Endothelial cell of umbilical vein (primary cell): ENCODE results near the gene PGLYRP4. TPM values are rescaled to one million over a fixed set of nuclear protein-coding genes. Genes with fewer than 3 reads are reported as not detected.

Source experiments
- BruUV-seq: library from RNA; stranded (reverse); fragments of 400-500 nt; replicated peaks from 2 replicates; lab custom pipeline; 2021; lab: Mats Ljungman, UMichigan
- CTCF ChIA-PET: fragments of 300-600, 350-600 bp; sonication (Branson Sonifier 250); formaldehyde crosslinking; loops from one replicate; lab custom pipeline; 2021; ENCODE audit warnings: antibody characterized with exemption, inconsistent platforms; lab: Charles Lee
- POLR2A ChIA-PET: fragments of 300-600, 350-600 bp; sonication (Branson Sonifier 250); formaldehyde crosslinking; loops from one replicate; lab custom pipeline; 2021; ENCODE audit warnings: antibody characterized with exemption, inconsistent platforms; lab: Charles Lee
- DNase-seq: peaks from one replicate; pipeline ENCODE4 v3.0.0-alpha.2; 2011; ENCODE audit warnings: low read depth, low spot score
- FAIRE-seq: peaks from 2 replicates; lab custom pipeline; 2011; peaks lifted over from hg19 to GRCh38; lab: Jason Lieb, UNC
- H2AFZ ChIP-seq: 2 replicates; pipeline ENCODE4 v1.6.0; 2012; ENCODE audit warnings: low read depth, low read length, control low read depth, inconsistent platforms
- H3K27ac ChIP-seq: 2 replicates; pipeline ENCODE4 v1.5.1; 2011; ENCODE audit warnings: low read depth, mild to moderate bottlenecking, control low read depth, low read length, moderate library complexity; ENCODE audit not compliant: insufficient read depth
- H3K27me3 ChIP-seq, 2 experiments: 2 replicates each; pipeline versions ENCODE4 v1.6.0 to v1.6.1; 2011; ENCODE audit warnings: low read length in 2 of 2, mixed read lengths in 1 of 2; ENCODE audit not compliant: control insufficient read depth in 2 of 2, insufficient read depth in 2 of 2
- H3K36me3 ChIP-seq, 2 experiments: 2 replicates in 1 of 2; 3 replicates in 1 of 2; pipeline ENCODE4 v1.5.1; 2011; ENCODE audit warnings: low read length in 2 of 2, mild to moderate bottlenecking in 1 of 2, moderate library complexity in 1 of 2; ENCODE audit not compliant: control insufficient read depth in 2 of 2, insufficient read depth in 2 of 2; ENCODE audit errors: extremely low read depth in 1 of 2
- H3K4me1 ChIP-seq: 3 replicates; pipeline ENCODE4 v1.5.1; 2011; ENCODE audit warnings: mild to moderate bottlenecking, low read length; ENCODE audit not compliant: control insufficient read depth, insufficient read depth; ENCODE audit errors: extremely low read depth
- H3K4me2 ChIP-seq: 2 replicates; pipeline ENCODE4 v1.6.1; 2011; ENCODE audit warnings: low read length, control low read depth, mixed read lengths; ENCODE audit not compliant: insufficient read depth
- H3K4me3 ChIP-seq, 3 experiments: fragments of 200-600 bp in 1 of 3; sonication (generic), shearing (Covaris generic) in 1 of 3; replicated peaks in 1 of 3; 2 replicates each; pipeline ENCODE4 v1.5.1; 2011 to 2016; ENCODE audit warnings: control low read depth in 3 of 3, low read length in 3 of 3, mild to moderate bottlenecking in 2 of 3, inconsistent platforms in 1 of 3, low read depth in 1 of 3, moderate library complexity in 1 of 3; ENCODE audit not compliant: insufficient read depth in 1 of 3
- H3K79me2 ChIP-seq: 2 replicates; pipeline ENCODE4 v1.6.0; 2012; ENCODE audit warnings: low read length, inconsistent platforms; ENCODE audit not compliant: control insufficient read depth, insufficient read depth
- H3K9ac ChIP-seq: replicated peaks from 2 replicates; pipeline ENCODE3; 2011; ENCODE audit warnings: low read length, control low read depth; ENCODE audit not compliant: insufficient read depth; ENCODE audit errors: extremely low read depth
- H3K9me1 ChIP-seq: replicated peaks from 3 replicates; pipeline ENCODE4 v1.6.0; 2011; ENCODE audit warnings: mild to moderate bottlenecking, low read length; ENCODE audit not compliant: control insufficient read depth, insufficient read depth; ENCODE audit errors: extremely low read depth
- H3K9me3 ChIP-seq: replicated peaks from 2 replicates; pipeline ENCODE4 v1.5.1; 2012; ENCODE audit warnings: low read length, inconsistent platforms; ENCODE audit not compliant: control insufficient read depth, insufficient read depth
- H4K20me1 ChIP-seq: replicated peaks from 2 replicates; pipeline ENCODE3; 2011; ENCODE audit warnings: mild to moderate bottlenecking, low read length; ENCODE audit not compliant: control insufficient read depth, insufficient read depth; ENCODE audit errors: extremely low read depth
- CTCF ChIP-seq, 2 donors: IDR thresholded peaks; 1 replicate in 1 of 2; 2 replicates in 1 of 2; pipeline ENCODE4 v1.5.1; 2011; ENCODE audit warnings: low read length in 2 of 2, mild to moderate bottlenecking in 2 of 2, moderate library complexity in 2 of 2, control low read depth in 1 of 2, inconsistent platforms in 1 of 2, low read depth in 1 of 2; ENCODE audit not compliant: insufficient read depth in 1 of 2; ENCODE audit errors: extremely low read depth in 1 of 2
- EZH2 ChIP-seq: IDR thresholded peaks from 2 replicates; pipeline ENCODE4 v1.6.1; 2012; ENCODE audit warnings: borderline replicate concordance, low read depth, mild to moderate bottlenecking, moderate library complexity, low read length, inconsistent platforms; ENCODE audit not compliant: severe bottlenecking
- FOS ChIP-seq: IDR thresholded peaks from 2 replicates; pipeline ENCODE4 v1.6.1; 2011; ENCODE audit warnings: mild to moderate bottlenecking, low read length, moderate library complexity, borderline replicate concordance; ENCODE audit not compliant: insufficient read depth
- GATA2 ChIP-seq: IDR thresholded peaks from 2 replicates; pipeline ENCODE4 v1.7.0; 2011; ENCODE audit warnings: low read depth, mild to moderate bottlenecking, moderate library complexity, mixed read lengths, low read length; ENCODE audit not compliant: insufficient read length, insufficient read depth
- JUN ChIP-seq: IDR thresholded peaks from 2 replicates; pipeline ENCODE4 v1.6.1; 2011; ENCODE audit warnings: borderline replicate concordance, low read depth; ENCODE audit not compliant: insufficient read length, insufficient read depth
- MAX ChIP-seq: IDR thresholded peaks from 2 replicates; pipeline ENCODE4 v1.6.1; 2011; ENCODE audit not compliant: insufficient read depth, insufficient read length
- MYC ChIP-seq: IDR thresholded peaks from one replicate; pipeline ENCODE4 v1.6.1; 2011; ENCODE audit warnings: mild to moderate bottlenecking, low read depth, low read length
- POLR2A ChIP-seq: IDR thresholded peaks from 2 replicates; pipeline ENCODE4 v1.6.1; 2012; ENCODE audit warnings: low read depth, mild to moderate bottlenecking, control low read depth, low read length
- POLR2AphosphoS5 ChIP-seq: IDR thresholded peaks from 2 replicates; pipeline ENCODE4 v1.6.1; 2012; ENCODE audit warnings: low read depth, mild to moderate bottlenecking, control low read depth, low read length, moderate library complexity; ENCODE audit not compliant: insufficient read depth
- dilution Hi-C: fragments of 300-500 bp; cut with MboI; formaldehyde crosslinking; loops from one replicate; pipeline ENCODE4 v1.15.0; 2019; ENCODE audit warnings: low sequenced_read_pairs; ENCODE audit not compliant: extremely low pct_ligation_motif_present
- intact Hi-C: fragments of 100-400 bp; cut with micrococcal nuclease; formaldehyde crosslinking; loops from one replicate; pipeline ENCODE4 v1.10.0; 2022
- polyA plus RNA-seq, 4 experiments: library from polyadenylated mRNA; depleted of rRNA in 3 of 4; stranded (reverse) in 3 of 4; unstranded in 1 of 4; fragments of >200 nt; gene quantifications; 2 replicates each; pipeline versions ENCODE4 v1.2.1 to v1.2.3, GENCODE V29; 2011 to 2012; ENCODE audit warnings: missing spikeins in 1 of 4
- total RNA-seq: library from RNA; stranded (reverse); gene quantifications from 2 replicates; pipeline ENCODE4 v1.2.3, GENCODE V29; 2021

Gene PGLYRP4
- total and polyA plus RNA-seq, 2 donors (not counting 3 experiments of a cell fraction or from before 2014, with no cell fraction given): not detected

- dilution Hi-C loops (no loop called here), intact Hi-C loops (no loop called here)
- TF ChIP-seq CTCF (IDR thresholded peaks at IDR 0.05; ENCODE audit: extremely low read depth in 1 of 2, insufficient read depth in 1 of 2, low read depth in 1 of 2, low read length in 2 of 2) (no peak), FOS (no peak), MAX (no peak), GATA2 (no peak), JUN (no peak), MYC (no peak), POLR2AphosphoS5 (no peak), EZH2 (no peak), POLR2A (no peak)
- CTCF ChIA-PET: no interaction called here
- Histone ChIP-seq H3K79me2 (no peaks in the 10 kb centered on the region), H4K20me1 (no peaks in the 10 kb centered on the region), H3K9me1 (no peaks in the 10 kb centered on the region), H3K9me3 (no peaks in the 10 kb centered on the region), H3K36me3 (no peaks in the 10 kb centered on the region), H3K4me1 (no peaks in the 10 kb centered on the region), H3K27ac (no peak overlapping the region), H2AFZ (no peak overlapping the region), H3K4me3 (no peak overlapping the region), H3K27me3 (no peaks in the 10 kb centered on the region), H3K4me2 (no peak overlapping the region), H3K9ac (no peak overlapping the region)
- DNase-seq (no peak), FAIRE-seq (no peak)
- POLR2A ChIA-PET: no interaction called here
- no TSS peak for BruUV-seq
These were observed 43.0 kb downstream of the PGLYRP4 start for GRCh38 chr1:153305682-153306081.
